Natural killer cell (primary cell): ENCODE data around the gene TUB. TPM values are rescaled to one million over a fixed set of nuclear protein-coding genes. Genes with fewer than 3 reads are reported as not detected.

Experiments
- ATAC-seq, 3 donors: fragments of 150-1000 bp in 2 of 3; fragments of 200-7000 bp in 1 of 3; cut with Tn5 transposase; 1 replicate in 1 of 3; 2 replicates in 2 of 3; pipeline ENCODE4 v1.10.0; 2021; ENCODE audit warnings: mild to moderate bottlenecking in 2 of 3, moderate library complexity in 2 of 3
- DNase-seq, 2 donors: peaks; one replicate each; pipeline versions ENCODE4 v3.0.0 to v3.0.0-alpha.2; 2013 to 2021; ENCODE audit warnings: mixed read lengths in 1 of 2
- H3K27ac ChIP-seq: one replicate; pipeline ENCODE4 v1.5.1; 2013; ENCODE audit warnings: mild to moderate bottlenecking, low read length
- H3K27me3 ChIP-seq: one replicate; pipeline ENCODE4 v1.6.1; 2013; ENCODE audit warnings: low read length; ENCODE audit not compliant: control insufficient read depth, insufficient read depth
- H3K36me3 ChIP-seq: one replicate; pipeline ENCODE4 v1.6.1; 2013; ENCODE audit warnings: low read length; ENCODE audit not compliant: control insufficient read depth, insufficient read depth
- H3K4me1 ChIP-seq: one replicate; pipeline ENCODE4 v1.6.1; 2013; ENCODE audit warnings: low read length; ENCODE audit not compliant: control insufficient read depth, insufficient read depth
- H3K4me3 ChIP-seq: one replicate; pipeline ENCODE4 v1.5.1; 2013; ENCODE audit warnings: low read length
- H3K9me3 ChIP-seq: one replicate; pipeline ENCODE4 v1.6.1; 2013; ENCODE audit warnings: low read length; ENCODE audit not compliant: control insufficient read depth, insufficient read depth
- H3K27ac Mint-ChIP-seq, 2 donors: one replicate each; pipeline ENCODE4 v1.8.0; 2022; ENCODE audit warnings: mild to moderate bottlenecking in 2 of 2, mixed read lengths in 2 of 2, moderate library complexity in 1 of 2
- H3K27me3 Mint-ChIP-seq, 2 donors: one replicate each; pipeline ENCODE4 v1.8.0; 2022; ENCODE audit warnings: low read depth in 2 of 2, mixed read lengths in 2 of 2
- H3K36me3 Mint-ChIP-seq: one replicate; pipeline ENCODE4 v1.8.0; 2022; ENCODE audit warnings: mixed read lengths
- H3K4me1 Mint-ChIP-seq, 2 donors: one replicate each; pipeline ENCODE4 v1.8.0; 2022; ENCODE audit warnings: mixed read lengths in 2 of 2
- H3K4me3 Mint-ChIP-seq: one replicate; pipeline ENCODE4 v1.8.0; 2022; ENCODE audit warnings: mild to moderate bottlenecking, moderate library complexity, mixed read lengths
- H3K9me3 Mint-ChIP-seq, 2 donors: one replicate each; pipeline ENCODE4 v1.8.0; 2022; ENCODE audit warnings: mixed read lengths in 2 of 2
- CTCF ChIP-seq: fragments of 200-600 bp; IDR thresholded peaks from one replicate; pipeline ENCODE4 v1.8.0; 2022; ENCODE audit warnings: antibody characterized with exemption
- WGBS: methylation state at CpG from one replicate; pipeline ENCODE4 v1.1.7; 2013; ENCODE audit warnings: missing lambda C conversion rate; ENCODE audit not compliant: insufficient coverage; 5-methylcytosine and 5-hydroxymethylcytosine counted together
- intact Hi-C: fragments of 100-400 bp; cut with micrococcal nuclease; formaldehyde crosslinking; loops from one replicate; pipeline ENCODE4 v1.14.2; 2022
- total RNA-seq, 4 donors: library from RNA; stranded (reverse); fragments of 120-200 nt in 1 of 4; gene quantifications; one replicate each; pipeline versions ENCODE4 v1.2.3 to v1.2.4, GENCODE V29; 2013 to 2022

TUB gene
- total RNA-seq, 3 donors from 2014 or later (not counting 1 experiment from before 2014, with no cell fraction given), result not detected

- Histone ChIP-seq H3K27ac (no peak overlapping the region), H3K27me3 (no peaks in the 10 kb centered on the region), H3K9me3 (no peaks in the 10 kb centered on the region), H3K4me1 (no peaks in the 10 kb centered on the region), H3K4me3 (no peak overlapping the region), H3K36me3 (no peaks in the 10 kb centered on the region)
- intact Hi-C loops, result no loop called here
- no peaks in the 10 kb centered on the region for H3K36me3 Mint-ChIP-seq
- no peaks in the 10 kb centered on the region for H3K4me1 Mint-ChIP-seq
- no peak for ATAC-seq
- DNase-seq, result no peak
- 90% methylated on average over 3 of the region's 3 CpGs for WGBS
- no peaks in the 10 kb centered on the region for H3K27me3 Mint-ChIP-seq
- no peak overlapping the region for H3K4me3 Mint-ChIP-seq
- no peak for TF ChIP-seq CTCF
- H3K9me3 Mint-ChIP-seq, result no peaks in the 10 kb centered on the region
- H3K27ac Mint-ChIP-seq, result no peak overlapping the region
Observed at GRCh38 chr11:8105666-8106065, 24.7 kb downstream of the TUB start.

- no peak for ATAC-seq
- Mint-ChIP-seq H3K9me3 (no peaks in the 10 kb centered on the region), H3K4me3 (no peak overlapping the region), H3K27ac (no peak overlapping the region), H3K4me1 (no peaks in the 10 kb centered on the region), H3K27me3 (no peaks in the 10 kb centered on the region), H3K36me3 (no peaks in the 10 kb centered on the region)
- 82% methylated on average over 2 of the region's 2 CpGs for WGBS
- Histone ChIP-seq H3K9me3 (no peaks in the 10 kb centered on the region), H3K27ac (no peak overlapping the region), H3K4me3 (no peak overlapping the region), H3K36me3 (no peaks in the 10 kb centered on the region), H3K27me3 (no peaks in the 10 kb centered on the region), H3K4me1 (no peaks in the 10 kb centered on the region)
- no peak for DNase-seq
- intact Hi-C loops, result no loop called here
- no peak for TF ChIP-seq CTCF
Observed at GRCh38 chr11:8106679-8107078, 25.7 kb downstream of the TUB start.

DNA sequence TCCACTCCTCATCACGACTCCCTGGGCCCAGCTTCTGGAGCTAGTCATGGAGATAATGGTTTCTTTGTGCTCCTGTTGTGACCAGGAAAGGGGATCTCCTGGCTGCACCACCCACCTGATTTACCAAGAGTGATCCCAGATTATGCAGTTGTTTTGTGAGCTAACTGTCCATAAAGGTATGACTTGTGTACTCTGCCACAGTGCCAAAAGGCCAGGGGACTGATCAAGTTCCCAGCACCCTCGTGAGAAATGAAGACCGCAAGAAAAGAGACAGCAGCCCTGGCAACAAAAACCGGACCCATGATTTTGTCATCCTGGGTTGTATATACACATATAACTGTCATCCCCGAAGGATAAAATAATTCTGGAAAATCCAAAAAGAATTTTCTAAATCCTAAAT lies 26.6 kb downstream of the TUB start:
- Histone ChIP-seq H3K36me3 (no peaks in the 10 kb centered on the region), H3K27ac (no peak overlapping the region), H3K9me3 (no peaks in the 10 kb centered on the region), H3K4me3 (no peak overlapping the region), H3K4me1 (no peaks in the 10 kb centered on the region), H3K27me3 (no peaks in the 10 kb centered on the region)
- no peak for ATAC-seq
- Mint-ChIP-seq H3K9me3 (no peaks in the 10 kb centered on the region), H3K27ac (no peak overlapping the region), H3K4me1 (no peaks in the 10 kb centered on the region), H3K36me3 (no peaks in the 10 kb centered on the region), H3K27me3 (no peaks in the 10 kb centered on the region), H3K4me3 (no peak overlapping the region)
- intact Hi-C loops, result no loop called here
- 100% methylated on average over 4 of the region's 5 CpGs for WGBS
- DNase-seq, result no peak
- TF ChIP-seq CTCF, result no peak

- Histone ChIP-seq H3K4me3 (no peak overlapping the region), H3K36me3 (no peaks in the 10 kb centered on the region), H3K4me1 (no peaks in the 10 kb centered on the region), H3K27ac (no peak overlapping the region), H3K9me3 (peaks cover 3% of the 10 kb centered on the region), H3K27me3 (no peaks in the 10 kb centered on the region)
- 81% methylated on average over 2 of the region's 2 CpGs for WGBS
- ATAC-seq, result no peak
- Mint-ChIP-seq H3K9me3 (no peaks in the 10 kb centered on the region), H3K27ac (no peak overlapping the region), H3K4me1 (no peaks in the 10 kb centered on the region), H3K27me3 (no peaks in the 10 kb centered on the region), H3K36me3 (no peaks in the 10 kb centered on the region), H3K4me3 (no peak overlapping the region)
- no peak for DNase-seq
- intact Hi-C loops, result no loop called here
- no peak for TF ChIP-seq CTCF
Observed at GRCh38 chr11:8108421-8108820, 27.4 kb downstream of the TUB start.
